Suprapubic skin (tissue), 4 donors: ENCODE data around the gene SKI. TPM values are rescaled to one million over a fixed set of nuclear protein-coding genes. Genes with fewer than 3 reads are reported as not detected.

Experiments
- DNase-seq, 2 donors: peaks; one replicate each; pipeline ENCODE4 v3.0.0-alpha.2; 2019; ENCODE audit warnings: low spot score in 2 of 2
- H3K27ac ChIP-seq: fragments of 200-600 bp; sonication (generic); one replicate; pipeline ENCODE4 v1.5.1; 2019
- H3K27me3 ChIP-seq: fragments of 200-600 bp; sonication (generic); one replicate; pipeline ENCODE4 v1.5.1; 2019
- H3K36me3 ChIP-seq: fragments of 200-600 bp; sonication (generic); one replicate; pipeline ENCODE4 v1.5.1; 2019
- H3K4me1 ChIP-seq: fragments of 200-600 bp; sonication (generic); one replicate; pipeline ENCODE4 v1.5.1; 2019
- H3K4me3 ChIP-seq: fragments of 200-600 bp; sonication (generic); one replicate; pipeline ENCODE4 v1.5.1; 2019; ENCODE audit warnings: mild to moderate bottlenecking
- H3K9me3 ChIP-seq: fragments of 200-600 bp; sonication (generic); one replicate; pipeline ENCODE4 v1.5.1; 2019
- CTCF ChIP-seq, 2 donors: fragments of 200-600 bp in 1 of 2; fragments of 450-650 bp in 1 of 2; sonication (generic) in 1 of 2; IDR thresholded peaks; one replicate each; pipeline ENCODE4 v1.5.1; 2016 to 2019; ENCODE audit warnings: antibody characterized with exemption in 2 of 2, mild to moderate bottlenecking in 1 of 2, moderate library complexity in 1 of 2
- EP300 ChIP-seq: sonication (generic); formaldehyde crosslinking; IDR thresholded peaks from one replicate; pipeline ENCODE4 v1.6.1; 2017; ENCODE audit warnings: antibody characterized with exemption
- POLR2A ChIP-seq, 2 donors: fragments of 450-650 bp; IDR thresholded peaks; one replicate each; pipeline ENCODE4 v1.6.1; 2017; ENCODE audit warnings: antibody characterized with exemption in 2 of 2, mild to moderate bottlenecking in 2 of 2, moderate library complexity in 2 of 2
- POLR2AphosphoS5 ChIP-seq, 3 donors: sonication (generic); formaldehyde crosslinking; IDR thresholded peaks; one replicate each; pipeline ENCODE4 v1.6.1; 2017; ENCODE audit warnings: antibody characterized with exemption in 3 of 3
- WGBS: methylation state at CpG from one replicate; pipeline ENCODE4 v1.1.5; 2018; 5-methylcytosine and 5-hydroxymethylcytosine counted together
- total RNA-seq, 4 donors: library from RNA; depleted of rRNA; stranded (reverse); fragments of >200 nt; gene quantifications; one replicate each; pipeline ENCODE4 v1.1.0, GENCODE V29; 2016

Gene SKI
- total RNA-seq, 4 donors from 2014 or later, result 51.8 to 91.2 (median 68.1) TPM

GRCh38 chr1:2202008-2202575 lies 26.0 kb upstream of the SKI start:
- DNase-seq, result no peak
- H3K9me3 ChIP-seq, result no peaks in the 10 kb centered on the region
- no peaks in the 10 kb centered on the region for H3K27me3 ChIP-seq
- peaks cover 60% of the 10 kb centered on the region for H3K4me1 ChIP-seq
- no peak overlapping the region for H3K27ac ChIP-seq
- H3K4me3 ChIP-seq, result no peak overlapping the region
- TF ChIP-seq POLR2AphosphoS5 (IDR thresholded peaks at IDR 0.05) (no peak), CTCF (IDR thresholded peaks at IDR 0.05) (no peak)
- no peaks in the 10 kb centered on the region for H3K36me3 ChIP-seq
- 87% methylated on average over 9 of the region's 9 CpGs for WGBS

- Histone ChIP-seq H3K9me3 (no peaks in the 10 kb centered on the region), H3K4me1 (peaks cover 69% of the 10 kb centered on the region), H3K4me3 (no peak overlapping the region), H3K27ac (peak overlapping the region; percentile 76), H3K36me3 (no peaks in the 10 kb centered on the region), H3K27me3 (no peaks in the 10 kb centered on the region)
- TF ChIP-seq EP300 (no peak), CTCF (IDR thresholded peaks at IDR 0.05) (no peak), POLR2A (IDR thresholded peaks at IDR 0.05) (no peak), POLR2AphosphoS5 (IDR thresholded peaks at IDR 0.05) (no peak)
- 95% methylated on average over 10 of the region's 15 CpGs for WGBS
- DNase-seq, result peak in 1 of 2 donors; percentile 65
Measured at GRCh38 chr1:2202843-2203601, 25.1 kb upstream of the SKI start.

- Histone ChIP-seq H3K27me3 (no peaks in the 10 kb centered on the region), H3K9me3 (no peaks in the 10 kb centered on the region), H3K4me1 (peaks cover 72% of the 10 kb centered on the region), H3K4me3 (peak overlapping the region; percentile 46), H3K27ac (peak overlapping the region; percentile 76), H3K36me3 (no peaks in the 10 kb centered on the region)
- DNase-seq, result peak in 1 of 2 donors; percentile 72
- no peak for TF ChIP-seq CTCF (IDR thresholded peaks at IDR 0.05)
- no peak for TF ChIP-seq POLR2A (IDR thresholded peaks at IDR 0.05)
- no peak for TF ChIP-seq POLR2AphosphoS5 (IDR thresholded peaks at IDR 0.05)
- TF ChIP-seq EP300, result no peak
- 80% methylated on average over 2 of the region's 25 CpGs for WGBS
Measured at GRCh38 chr1:2203671-2204414, 24.3 kb upstream of the SKI start.

GRCh38 chr1:2204415-2205190 lies 23.5 kb upstream of the SKI start:
- peak; percentile 92 for DNase-seq
- Histone ChIP-seq H3K4me1 (peaks cover 72% of the 10 kb centered on the region), H3K27me3 (no peaks in the 10 kb centered on the region), H3K36me3 (no peaks in the 10 kb centered on the region), H3K4me3 (peak overlapping the region; percentile 50), H3K9me3 (no peaks in the 10 kb centered on the region), H3K27ac (peak overlapping the region; percentile 76)
- TF ChIP-seq EP300 (no peak), POLR2AphosphoS5 (IDR thresholded peaks at IDR 0.05) (no peak), CTCF (IDR thresholded peaks at IDR 0.05) (no peak), POLR2A (IDR thresholded peaks at IDR 0.05) (no peak)
- WGBS, result no CpG with 5 or more reads among the region's 60 CpGs
